GM23338 (cell line): ENCODE data around the gene RTKN. TPM values are rescaled to one million over a fixed set of nuclear protein-coding genes. Genes with fewer than 3 reads are reported as not detected.

ENCODE experiments used
- ATAC-seq: fragments of 200-7000 bp; cut with Tn5 transposase; 3 replicates; pipeline ENCODE4 v1.9.1; 2020
- DNase-seq: peaks from one replicate; pipeline ENCODE4 v3.0.0-alpha.2; 2015; ENCODE audit warnings: low spot score
- H2AFZ ChIP-seq: fragments of 200-600 bp; sonication (generic); 2 replicates; pipeline ENCODE4 v1.8.0; 2016; ENCODE audit warnings: antibody characterized with exemption, mild to moderate bottlenecking, moderate library complexity
- H3F3A ChIP-seq: fragments of 200-600 bp; sonication (generic); replicated peaks from 2 replicates; pipeline ENCODE4 v1.8.0; 2017; ENCODE audit warnings: antibody characterized with exemption, mixed run types, low read depth
- H3K27ac ChIP-seq: fragments of 200-600 bp; sonication (generic); 2 replicates; pipeline ENCODE4 v1.6.1; 2016; ENCODE audit warnings: low read depth
- H3K27me3 ChIP-seq: fragments of 200-600 bp; sonication (generic); 2 replicates; pipeline ENCODE4 v1.8.0; 2016; ENCODE audit warnings: mild to moderate bottlenecking, mixed run types, moderate library complexity; ENCODE audit not compliant: insufficient read depth
- H3K36me3 ChIP-seq: fragments of 200-600 bp; sonication (generic); 2 replicates; pipeline ENCODE4 v1.8.0; 2016; ENCODE audit warnings: mild to moderate bottlenecking; ENCODE audit not compliant: insufficient read depth
- H3K4me1 ChIP-seq: fragments of 200-600 bp; sonication (generic); 2 replicates; pipeline ENCODE4 v1.8.0; 2016; ENCODE audit warnings: mild to moderate bottlenecking, moderate library complexity; ENCODE audit not compliant: insufficient read depth
- H3K4me2 ChIP-seq: fragments of 200-600 bp; sonication (generic); 2 replicates; pipeline ENCODE4 v1.7.1; 2017; ENCODE audit warnings: mixed run types
- H3K4me3 ChIP-seq: fragments of 200-600 bp; sonication (generic); 2 replicates; pipeline ENCODE4 v1.6.1; 2016; ENCODE audit warnings: mixed run types
- H3K79me2 ChIP-seq: fragments of 200-600 bp; sonication (generic); replicated peaks from 2 replicates; pipeline ENCODE4 v1.8.0; 2017; ENCODE audit warnings: mild to moderate bottlenecking; ENCODE audit not compliant: insufficient read depth
- H3K9me2 ChIP-seq: fragments of 200-600 bp; sonication (generic); 2 replicates; pipeline ENCODE4 v1.8.0; 2017; ENCODE audit not compliant: insufficient read depth
- H4K20me1 ChIP-seq: fragments of 200-600 bp; sonication (generic); replicated peaks from 2 replicates; pipeline ENCODE4 v1.8.0; 2017; ENCODE audit warnings: mild to moderate bottlenecking; ENCODE audit not compliant: insufficient read depth
- H3K27ac Mint-ChIP-seq: 2 replicates; pipeline ENCODE4 v1.8.0; 2020; ENCODE audit warnings: inconsistent platforms, mild to moderate bottlenecking, moderate library complexity, mixed read lengths
- H3K27me3 Mint-ChIP-seq: 3 replicates; pipeline ENCODE4 v1.8.0; 2022; ENCODE audit warnings: low read depth, mild to moderate bottlenecking, moderate library complexity, mixed read lengths, inconsistent platforms; ENCODE audit not compliant: insufficient read depth, poor library complexity
- H3K36me3 Mint-ChIP-seq: 3 replicates; pipeline ENCODE4 v1.8.0; 2021; ENCODE audit warnings: low read depth, mild to moderate bottlenecking, inconsistent platforms, moderate library complexity, mixed read lengths
- H3K4me1 Mint-ChIP-seq: 3 replicates; pipeline ENCODE4 v1.8.0; 2020; ENCODE audit warnings: mild to moderate bottlenecking, inconsistent platforms, mixed read lengths
- H3K4me3 Mint-ChIP-seq: 3 replicates; pipeline ENCODE4 v1.8.0; 2021; ENCODE audit warnings: moderate library complexity, mild to moderate bottlenecking, inconsistent platforms, mixed read lengths
- H3K9me3 Mint-ChIP-seq: 3 replicates; pipeline ENCODE4 v1.8.0; 2020; ENCODE audit warnings: moderate library complexity, mild to moderate bottlenecking, inconsistent platforms, mixed read lengths
- CREB1 ChIP-seq: fragments of 250-450 bp; sonication (Bioruptor Pico); IDR thresholded peaks from 2 replicates; pipeline ENCODE4 v1.5.0; 2020; ENCODE audit warnings: low read depth, mild to moderate bottlenecking, moderate library complexity
- CTCF ChIP-seq, 2 experiments: fragments of 200-600 bp in 1 of 2; sonication (generic) in 1 of 2; conservative IDR thresholded peaks; 2 replicates each; pipeline versions ENCODE4 v1.5.1 to v1.6.1; 2016 to 2017; ENCODE audit warnings: antibody characterized with exemption in 2 of 2, low read depth in 2 of 2, mild to moderate bottlenecking in 2 of 2, moderate library complexity in 1 of 2
- ETS1 ChIP-seq: IDR thresholded peaks from 2 replicates; pipeline ENCODE4 v1.6.1; 2016; ENCODE audit warnings: antibody characterized with exemption
- EZH2 ChIP-seq: fragments of 200-600 bp; sonication (generic); IDR thresholded peaks from one replicate; pipeline ENCODE4 v1.8.0; 2017; ENCODE audit warnings: antibody characterized with exemption, mild to moderate bottlenecking, low read depth; ENCODE audit not compliant: unreplicated experiment
- EZH2phosphoT487 ChIP-seq: fragments of 200-600 bp; sonication (generic); IDR thresholded peaks from one replicate; pipeline ENCODE4 v1.8.1; 2018; ENCODE audit warnings: antibody characterized with exemption; ENCODE audit not compliant: unreplicated experiment
- JUNB ChIP-seq: IDR thresholded peaks from one replicate; pipeline ENCODE4 v1.6.1; 2016; ENCODE audit warnings: antibody characterized with exemption; ENCODE audit not compliant: unreplicated experiment
- NANOG ChIP-seq: IDR thresholded peaks from 2 replicates; pipeline ENCODE4 v1.6.1; 2016; ENCODE audit warnings: antibody characterized with exemption, borderline replicate concordance
- STAT1 ChIP-seq: IDR thresholded peaks from one replicate; pipeline ENCODE4 v1.6.1; 2016; ENCODE audit warnings: antibody characterized with exemption; ENCODE audit not compliant: unreplicated experiment
- ZNF114 ChIP-seq: fragments of 250-450 bp; sonication (Bioruptor Pico); IDR thresholded peaks from 2 replicates; pipeline ENCODE4 v1.5.0; 2020; ENCODE audit warnings: mild to moderate bottlenecking, moderate library complexity
- ZNF331 ChIP-seq: fragments of 250-450 bp; sonication (Bioruptor Pico); IDR thresholded peaks from 2 replicates; pipeline ENCODE4 v1.5.0; 2020; ENCODE audit warnings: low read depth, mild to moderate bottlenecking, moderate library complexity
- polyA plus RNA-seq: library from polyadenylated mRNA; unstranded; fragments of >200 nt; fragmentation: Nextera tagmentation; extraction: Ambion mirVana; gene quantifications from 2 replicates; pipeline ENCODE4 v1.2.1, GENCODE V29; 2016
- total RNA-seq: library from RNA; depleted of rRNA; stranded (reverse); fragments of >200 nt; shearing (Covaris generic); gene quantifications from 2 replicates; pipeline ENCODE4 v1.2.3, GENCODE V29; 2014

RTKN gene
- total and polyA plus RNA-seq, 2 experiments from 2014 or later, result 24.5 to 50.0 TPM

DNA sequence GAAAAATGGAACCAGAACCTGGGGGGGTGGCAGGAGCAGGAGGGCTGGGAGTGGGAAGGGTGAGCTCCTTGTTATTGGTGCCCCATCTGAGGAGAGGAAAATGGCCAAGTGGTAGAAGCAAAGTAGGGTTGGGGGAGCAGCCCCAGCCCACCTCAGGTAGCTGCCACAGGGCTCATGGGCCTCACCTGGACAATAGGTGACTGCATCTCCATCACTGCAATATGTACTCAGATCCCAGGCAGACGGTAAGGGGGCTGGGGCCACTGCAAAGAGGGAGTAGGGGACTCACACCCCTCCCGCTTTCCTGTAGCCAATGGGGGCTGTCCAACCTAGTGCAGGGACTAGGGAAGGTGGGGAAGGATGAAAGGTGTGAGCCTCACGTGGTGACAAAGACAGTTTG, 24.5 kb downstream of the RTKN start:
- ATAC-seq (no peak), DNase-seq (no peak)
- H3K27ac Mint-ChIP-seq, result no peak overlapping the region
- Histone ChIP-seq H3K4me3 (no peak overlapping the region), H3K79me2 (no peaks in the 10 kb centered on the region), H3K27me3 (peaks cover 41% of the 10 kb centered on the region), H3K27ac (no peak overlapping the region), H4K20me1 (no peaks in the 10 kb centered on the region), H2AFZ (no peak overlapping the region), H3F3A (peaks cover 6% of the 10 kb centered on the region; the same call in 1 of the 2 replicates), H3K36me3 (no peaks in the 10 kb centered on the region), H3K4me2 (no peak overlapping the region), H3K4me1 (peaks cover 16% of the 10 kb centered on the region), H3K9me2 (no peaks in the 10 kb centered on the region)
- H3K36me3 Mint-ChIP-seq, result no peaks in the 10 kb centered on the region
- TF ChIP-seq EZH2phosphoT487 (no peak), JUNB (no peak), ZNF331 (CRISPR knock-in tag) (no peak), CTCF (conservative IDR thresholded peaks at IDR 0.05; ENCODE audit: low read depth in 2 of 2) (no peak), ETS1 (no peak), CREB1 (CRISPR knock-in tag) (no peak), EZH2 (no peak), NANOG (no peak), STAT1 (no peak), ZNF114 (CRISPR knock-in tag) (no peak)
- H3K4me3 Mint-ChIP-seq, result no peak overlapping the region
- peaks cover 47% of the 10 kb centered on the region for H3K27me3 Mint-ChIP-seq
- H3K9me3 Mint-ChIP-seq, result no peaks in the 10 kb centered on the region
- H3K4me1 Mint-ChIP-seq, result peaks cover 16% of the 10 kb centered on the region; the same call in 2 of the 3 replicates

- Histone ChIP-seq H2AFZ (no peak overlapping the region), H3K4me2 (0 out of 2 replicates have a peak overlapping the region, but pooled peaks have one; percentile 22), H3K27ac (no peak overlapping the region), H3K4me3 (no peak overlapping the region), H3F3A (0 out of 2 replicates have a peak, but pooled peaks cover 6% of the 10 kb centered on the region), H3K79me2 (no peaks in the 10 kb centered on the region), H3K36me3 (no peaks in the 10 kb centered on the region), H3K27me3 (peaks cover 41% of the 10 kb centered on the region), H4K20me1 (no peaks in the 10 kb centered on the region), H3K9me2 (no peaks in the 10 kb centered on the region), H3K4me1 (peaks cover 16% of the 10 kb centered on the region)
- TF ChIP-seq ZNF331 (CRISPR knock-in tag) (no peak), CTCF (conservative IDR thresholded peaks at IDR 0.05; ENCODE audit: low read depth in 2 of 2) (peak in 1 of 2 experiments; percentile 17; a peak in 3 of 4 replicates)
- Mint-ChIP-seq H3K36me3 (no peaks in the 10 kb centered on the region), H3K27me3 (peaks cover 43% of the 10 kb centered on the region), H3K4me1 (peaks cover 16% of the 10 kb centered on the region; the same call in 2 of the 3 replicates), H3K9me3 (no peaks in the 10 kb centered on the region), H3K27ac (no peak overlapping the region), H3K4me3 (no peak overlapping the region)
- no peak for ATAC-seq
- DNase-seq, result no peak
These were observed 25.0 kb downstream of the RTKN start for GRCh38 chr2:74416778-74417177.
